HG02798 (cell line): Measurements from ENCODE around the gene KRT13.

Experiments
- ATAC-seq: cut with Tn5 transposase; IDR thresholded peaks from one replicate; pipeline ENCODE4 v1.9.1; 2021; ENCODE audit warnings: mild to moderate bottlenecking; ENCODE audit not compliant: unreplicated experiment, poor library complexity

Gene KRT13

DNA sequence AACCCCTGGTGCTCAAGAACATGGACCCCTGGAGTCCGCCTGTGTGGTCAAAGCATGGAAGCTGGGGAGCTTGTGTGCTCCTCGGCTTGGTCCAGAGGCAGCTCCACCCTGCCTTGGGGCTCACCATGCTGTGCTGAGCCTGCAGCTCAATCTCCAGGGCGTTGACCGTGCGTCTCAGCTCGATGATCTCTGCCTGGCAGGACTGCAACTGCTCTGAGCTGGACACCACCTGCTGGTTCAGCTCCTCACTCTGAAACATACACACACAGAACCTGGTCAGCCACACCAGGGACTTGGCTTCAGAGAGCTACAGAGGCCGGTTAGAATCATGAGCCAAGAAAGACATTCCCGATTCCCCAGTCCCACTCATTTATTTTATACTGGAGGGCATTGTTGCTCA lies 27.2 kb downstream of the KRT13 start:
- ATAC-seq: no peak

DNA sequence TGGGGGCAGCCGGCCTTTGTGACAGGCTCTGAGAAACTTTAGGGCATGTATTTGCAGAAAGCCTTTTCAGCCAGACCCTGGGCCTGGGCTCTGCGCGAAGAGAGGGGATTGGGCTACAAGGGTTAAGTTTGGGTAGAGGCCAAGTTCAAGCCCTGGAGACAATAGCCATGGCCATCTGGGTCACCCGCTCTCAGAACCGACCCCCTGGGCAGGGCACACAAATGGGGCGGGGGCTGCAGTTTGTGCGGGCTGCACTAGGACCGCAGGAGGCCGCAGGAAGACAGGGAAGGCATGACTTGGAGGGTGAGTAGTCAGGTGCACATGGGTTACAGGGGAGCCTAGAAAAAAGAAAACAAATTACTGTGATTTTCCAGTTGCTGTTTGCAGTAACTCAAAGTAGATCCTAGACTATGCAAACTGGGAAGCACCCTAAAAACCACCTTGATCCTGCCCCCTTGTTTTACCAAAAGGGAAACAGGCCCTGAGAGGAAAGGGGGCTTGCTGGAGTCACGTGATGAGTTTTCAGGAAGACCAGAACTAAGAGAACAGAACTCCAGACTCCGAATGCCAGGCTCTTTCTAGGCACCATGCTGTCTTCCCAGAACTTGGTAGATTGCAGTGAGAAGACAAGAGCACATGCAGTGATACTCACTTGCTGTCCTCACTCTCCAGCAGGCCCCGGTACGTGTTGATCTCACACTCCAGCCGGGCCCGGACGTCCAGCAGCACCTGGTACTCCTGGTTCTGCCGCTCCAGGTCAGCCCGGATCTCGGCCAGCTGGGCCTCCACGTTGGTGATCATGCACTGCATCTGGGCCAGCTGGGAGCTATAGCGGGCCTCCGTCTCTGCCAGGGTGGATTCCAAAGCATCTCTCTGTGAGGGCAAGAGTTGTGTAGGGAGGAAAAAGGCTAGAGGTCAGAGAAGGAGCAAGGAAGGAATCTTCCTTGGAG lies 28.3 kb downstream of the KRT13 start:
- no peak for ATAC-seq

DNA sequence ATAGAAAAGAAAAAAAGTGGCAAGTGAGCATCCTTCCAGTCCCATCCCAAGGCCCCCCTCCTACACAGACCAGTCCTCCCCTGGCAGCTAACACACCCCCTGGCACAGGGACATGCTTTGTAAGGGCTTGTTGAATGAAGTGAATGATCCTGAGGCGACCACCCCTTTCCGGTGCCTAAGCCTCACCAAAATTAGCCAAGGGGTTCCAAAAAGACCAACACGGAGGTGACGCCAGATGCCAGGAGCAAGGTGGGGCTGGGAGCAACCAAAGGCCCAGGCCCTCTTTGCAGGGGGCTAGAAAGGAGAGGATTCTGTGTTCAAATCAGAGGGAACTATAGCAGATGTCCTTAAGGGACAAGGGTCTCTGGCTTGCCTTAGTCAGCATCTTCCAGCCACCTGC lies 30.0 kb downstream of the KRT13 start:
- ATAC-seq: no peak

DNA sequence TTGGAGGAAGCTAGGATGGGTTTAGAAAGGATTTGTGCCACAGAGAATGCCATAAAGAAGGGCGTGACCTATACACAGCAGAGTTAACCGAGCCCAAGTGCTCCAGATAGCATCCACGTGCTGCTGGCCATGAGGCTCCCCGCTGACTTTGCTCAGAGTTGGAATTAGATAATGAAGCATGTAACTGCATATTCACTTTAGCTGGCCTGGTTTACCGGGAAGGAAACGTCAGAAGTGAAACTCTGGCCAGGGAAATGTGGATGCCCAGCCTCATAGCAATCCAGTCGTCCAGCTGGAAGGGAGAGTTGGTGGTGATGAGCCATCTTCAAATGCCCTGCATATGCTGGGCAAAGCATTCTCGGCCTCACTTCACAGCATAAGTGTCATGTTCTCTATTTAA lies 30.5 kb downstream of the KRT13 start:
- no peak for ATAC-seq

DNA sequence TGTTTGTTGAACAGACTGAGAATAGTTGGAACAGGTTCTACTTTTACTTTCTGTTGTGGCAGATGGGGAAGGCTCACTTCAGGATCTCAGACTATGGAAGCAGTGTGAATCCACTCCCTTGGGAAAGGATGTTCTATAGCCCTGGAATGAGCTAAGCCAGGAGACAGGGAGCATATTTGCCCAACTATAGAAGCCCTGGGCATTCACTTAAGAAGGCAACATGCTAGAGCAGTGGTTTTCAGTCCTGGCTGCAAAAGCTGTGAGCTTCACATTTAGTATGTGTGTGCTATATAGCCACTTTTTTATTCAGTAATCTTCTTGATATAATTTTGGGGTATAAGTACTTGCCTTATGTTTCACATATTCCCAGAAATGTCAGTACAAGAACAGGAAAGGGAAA lies 37.1 kb downstream of the KRT13 start:
- no peak for ATAC-seq

DNA sequence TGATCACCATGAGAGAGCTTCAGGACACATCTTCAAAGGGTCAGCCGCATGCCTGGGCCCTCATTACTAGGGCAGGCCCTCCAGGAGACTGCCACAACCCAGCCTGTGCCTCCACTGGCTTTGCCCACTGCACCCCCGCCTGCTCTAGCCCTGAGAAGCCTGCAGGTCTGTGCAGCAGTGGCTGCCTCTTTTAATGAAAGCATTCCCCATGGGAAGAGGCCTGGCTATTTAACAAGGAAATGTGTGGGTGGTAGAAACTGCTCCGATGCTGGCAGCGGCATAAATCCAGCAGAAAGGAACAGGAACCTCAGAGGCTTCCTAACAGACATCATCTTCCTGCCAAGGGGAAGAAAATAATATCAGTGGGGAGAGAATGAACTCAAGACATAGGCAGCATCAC lies 37.9 kb downstream of the KRT13 start:
- no peak for ATAC-seq

DNA sequence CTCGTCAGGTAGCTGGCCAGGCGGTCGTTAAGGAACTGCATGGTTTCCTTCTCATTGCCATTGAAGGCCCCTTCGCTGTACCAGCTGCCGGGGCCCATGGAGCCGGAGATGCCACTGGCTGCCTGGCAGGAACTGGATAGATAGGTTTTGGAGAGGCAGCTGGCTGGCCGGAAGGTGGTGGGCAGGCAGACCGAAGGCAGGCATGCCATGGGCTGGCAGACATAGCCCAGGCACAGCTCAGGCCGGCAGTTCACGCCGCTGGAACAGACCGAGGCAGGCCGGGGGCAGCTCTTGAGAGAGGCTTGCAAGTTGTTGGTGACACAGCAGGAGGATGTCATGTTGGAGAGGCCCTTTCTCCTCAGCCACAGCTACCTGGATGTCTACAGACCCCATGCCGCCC lies 38.4 kb downstream of the KRT13 start, which contains the start of gene KRT32:
Gene KRT32, minus strand, starts transcription at position 399 of the 400 bp plus-strand sequence. Its CDS starts 61 bp downstream, at position 338.
- ATAC-seq: no peak

DNA sequence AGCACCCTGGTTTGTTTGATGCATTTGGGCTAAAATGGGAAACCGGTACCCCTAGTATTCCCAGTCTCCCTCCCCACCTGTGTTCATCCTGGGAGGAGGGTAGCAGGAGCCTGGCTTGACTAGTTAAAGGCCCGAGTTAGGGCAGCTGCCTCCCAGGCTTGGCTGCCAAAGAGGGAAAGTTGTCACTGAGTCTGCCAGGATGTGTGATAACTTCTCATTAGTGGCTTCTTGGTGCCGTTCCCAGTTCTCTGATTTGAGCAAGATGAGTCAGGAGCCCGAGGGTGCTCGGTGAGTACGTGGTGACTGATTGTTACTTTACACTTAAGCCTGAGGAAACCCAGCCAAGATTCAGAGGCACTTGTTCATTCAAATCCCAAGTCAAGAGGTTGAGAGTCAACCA lies 40.7 kb downstream of the KRT13 start:
- no peak for ATAC-seq

DNA sequence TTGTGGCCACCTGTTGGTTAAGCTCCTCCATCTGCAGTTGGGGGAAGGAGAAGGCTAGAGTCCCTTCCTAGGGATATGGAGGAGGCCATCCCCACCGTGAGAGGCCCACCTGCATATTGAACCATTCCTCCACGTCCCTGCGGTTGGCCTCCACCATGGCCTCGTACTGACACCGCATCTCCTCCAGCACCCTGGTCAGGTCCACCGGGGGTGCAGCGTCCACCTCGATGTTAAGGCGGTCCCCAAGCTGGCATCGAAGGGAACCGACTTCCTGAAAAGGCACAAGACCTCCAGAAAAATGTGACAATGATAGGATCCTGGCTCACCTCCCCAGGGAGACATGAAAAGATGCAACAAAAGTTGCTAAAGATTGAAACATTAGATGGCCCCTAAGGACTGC lies 41.2 kb downstream of the KRT13 start:
- no peak for ATAC-seq

DNA sequence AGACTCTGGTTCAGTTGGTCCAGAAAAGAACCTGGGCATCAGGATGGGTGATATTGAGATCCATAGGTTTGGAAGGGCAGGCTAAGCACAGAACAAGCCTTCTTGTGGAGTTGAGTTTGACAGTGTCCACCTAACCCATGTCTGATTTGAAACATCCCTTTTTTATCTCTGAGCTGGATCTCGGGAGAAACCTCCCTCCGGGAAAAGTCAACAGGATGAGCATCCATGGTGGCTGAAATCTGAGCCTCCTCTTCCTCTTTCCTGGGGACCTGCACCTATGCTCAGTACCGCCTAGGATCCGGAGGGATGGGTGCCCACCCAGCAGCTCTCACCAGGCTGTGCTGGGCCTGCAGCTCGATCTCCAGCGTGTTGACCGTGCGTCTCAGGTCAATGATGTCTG lies 41.7 kb downstream of the KRT13 start:
- no peak for ATAC-seq

DNA sequence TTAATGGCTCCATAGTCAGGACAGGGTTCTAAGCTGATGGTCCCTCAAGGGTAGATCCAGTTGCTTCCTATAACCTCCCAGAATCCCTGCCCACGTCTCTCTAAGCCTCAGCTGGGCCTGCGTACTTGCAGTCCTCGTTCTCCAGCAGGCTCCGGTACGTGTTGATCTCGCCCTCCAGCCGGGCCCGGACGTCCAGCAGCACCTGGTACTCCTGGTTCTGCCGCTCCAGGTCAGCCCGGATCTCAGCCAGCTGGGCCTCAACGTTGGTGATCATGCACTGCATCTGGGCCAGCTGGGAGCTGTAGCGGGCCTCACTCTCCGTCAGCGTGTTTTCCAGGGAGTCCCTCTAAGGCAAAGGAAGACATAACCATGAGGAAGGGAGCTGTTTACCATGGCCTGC lies 42.7 kb downstream of the KRT13 start:
- ATAC-seq: no peak

DNA sequence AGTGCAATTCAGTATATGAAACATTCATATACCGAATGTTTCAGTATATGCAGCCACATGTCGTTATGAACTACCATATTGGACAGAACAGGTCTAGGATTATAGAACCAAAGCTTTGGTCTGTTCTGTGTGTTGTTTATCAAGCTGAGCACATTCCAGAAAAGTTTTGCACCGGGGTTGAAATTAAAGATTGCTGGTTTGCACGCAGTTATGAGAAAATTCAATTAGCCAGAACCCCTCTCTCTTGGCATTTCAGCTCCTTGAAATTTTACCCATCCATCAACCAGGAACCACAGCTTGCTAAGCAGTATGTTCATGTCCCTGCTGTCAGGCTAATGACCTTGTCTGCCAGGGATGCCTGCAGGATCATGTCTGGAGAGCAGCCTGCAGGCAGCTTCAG lies 47.7 kb downstream of the KRT13 start:
- no peak for ATAC-seq

DNA sequence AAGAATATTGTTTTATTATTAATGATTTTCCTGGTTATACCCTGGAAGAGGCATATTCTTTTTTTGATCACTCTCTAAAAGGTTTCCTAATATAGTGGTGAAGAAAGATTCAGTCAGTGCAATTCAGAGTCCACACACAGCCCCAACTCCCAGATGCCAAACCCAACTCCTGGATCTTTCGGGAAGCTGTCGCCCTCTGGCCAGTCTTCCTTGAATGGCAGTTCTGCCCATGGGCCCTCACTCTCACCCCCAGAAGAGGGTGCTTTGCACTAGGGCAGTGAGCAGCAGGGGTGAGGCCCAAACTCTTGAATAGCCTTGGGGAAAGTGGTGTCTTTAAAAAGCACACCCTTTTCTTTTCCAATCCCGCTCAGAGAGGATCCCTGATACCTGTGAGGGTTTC lies 49.2 kb downstream of the KRT13 start:
- no peak for ATAC-seq

DNA sequence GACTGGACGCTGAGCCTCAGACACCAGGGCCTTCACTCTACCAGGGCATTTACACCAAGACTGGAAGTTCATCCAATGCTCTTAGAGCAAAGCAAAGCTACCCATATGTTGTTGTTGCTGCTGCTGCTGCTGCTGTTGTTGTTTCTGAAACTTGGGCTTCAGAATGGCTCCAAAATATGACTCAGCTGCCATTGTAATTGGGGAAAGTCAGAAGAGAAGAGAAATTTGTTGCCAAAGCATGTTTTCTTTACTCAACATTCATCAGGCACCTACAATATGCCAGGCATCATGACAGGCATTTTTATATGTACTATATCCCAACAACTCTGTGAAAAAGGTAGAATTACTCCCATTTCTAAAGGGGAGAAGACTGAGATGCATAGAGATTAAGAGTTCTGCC lies 50.2 kb downstream of the KRT13 start:
- ATAC-seq: no peak

DNA sequence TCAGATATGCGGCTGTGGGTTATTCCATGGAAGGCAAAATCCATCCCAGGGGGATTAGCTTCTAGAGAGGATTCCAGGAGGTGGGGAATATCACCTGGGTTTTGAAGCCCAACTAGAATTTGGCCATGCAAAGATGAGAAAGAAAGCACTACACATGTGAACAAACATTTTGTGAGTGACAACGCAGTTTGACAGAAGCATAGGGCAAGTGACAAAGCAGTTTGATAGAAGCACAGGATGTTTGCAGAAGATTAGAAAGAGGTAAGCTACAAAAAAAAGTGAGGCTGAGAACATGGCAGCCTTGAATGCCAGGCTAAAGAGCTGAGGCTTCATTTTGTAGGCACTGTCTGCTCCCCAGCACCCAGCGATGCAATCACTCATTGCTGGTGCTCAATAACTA lies 52.3 kb downstream of the KRT13 start:
- ATAC-seq: no peak

DNA sequence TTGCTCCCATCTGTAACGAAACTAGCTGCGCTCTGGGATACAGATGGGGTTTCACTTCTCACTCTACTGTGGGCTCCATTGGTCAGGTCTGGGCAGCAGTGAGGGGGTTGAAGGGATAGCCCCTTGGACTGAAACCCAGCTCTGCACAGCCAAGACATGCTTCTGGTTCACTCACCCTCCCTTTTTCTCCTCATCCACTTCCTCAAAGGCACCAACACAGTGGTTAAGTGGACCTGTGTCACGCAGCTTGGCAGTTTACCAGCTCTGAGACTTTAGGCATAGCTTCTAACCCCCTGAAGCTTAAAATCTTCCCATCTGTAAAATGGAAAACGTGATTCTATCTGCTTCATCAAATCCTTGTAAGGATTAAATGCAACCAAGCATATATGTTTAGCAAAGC lies 53.1 kb downstream of the KRT13 start:
- no peak for ATAC-seq

DNA sequence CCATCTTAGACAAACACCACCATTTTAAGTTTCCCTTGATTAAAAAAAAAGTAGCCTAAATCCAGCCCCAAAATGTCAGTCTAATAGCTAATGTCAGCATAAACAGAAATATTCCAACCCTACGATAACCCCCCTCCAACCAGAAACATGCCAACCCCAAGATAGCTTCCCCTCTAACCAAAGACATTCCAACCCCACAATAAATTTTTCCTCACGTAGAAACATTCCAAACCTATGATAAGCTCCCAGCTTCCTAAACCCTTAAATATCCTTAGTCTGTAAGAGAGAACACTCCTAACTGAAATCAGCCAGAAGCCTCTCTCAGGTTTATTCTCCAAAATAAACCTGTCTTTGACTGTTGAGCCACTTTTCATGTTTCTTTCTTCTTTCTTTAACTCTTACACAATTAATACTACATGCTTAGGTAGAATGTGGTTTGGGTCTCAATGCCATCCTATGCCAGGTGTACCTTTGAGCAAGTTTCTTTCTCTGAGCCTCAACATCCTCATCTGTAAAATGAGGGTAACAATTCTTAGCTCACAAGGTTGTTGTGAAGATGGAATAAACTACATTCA lies 54.2 kb downstream of the KRT13 start:
- no peak for ATAC-seq
